HEK293T (cell line): ENCODE data around the gene DNAH1.

Experiments used
- BHLHE40 ChIP-seq: fragments of 450-650 bp; IDR thresholded peaks from 2 replicates; pipeline ENCODE4 v1.6.1; 2016; ENCODE audit warnings: mild to moderate bottlenecking, moderate library complexity, borderline replicate concordance
- CTBP1 ChIP-seq: fragments of 450-650 bp; IDR thresholded peaks from 2 replicates; pipeline ENCODE4 v1.6.1; 2016; ENCODE audit warnings: borderline replicate concordance
- FOXK2 ChIP-seq: fragments of 450-650 bp; IDR thresholded peaks from 2 replicates; pipeline ENCODE4 v1.6.1; 2016; ENCODE audit warnings: mild to moderate bottlenecking
- NFRKB ChIP-seq: fragments of 450-650 bp; IDR thresholded peaks from 2 replicates; pipeline ENCODE4 v1.6.1; 2016; ENCODE audit warnings: mild to moderate bottlenecking, moderate library complexity
- SP1 ChIP-seq: fragments of 450-650 bp; IDR thresholded peaks from 2 replicates; pipeline ENCODE4 v1.6.1; 2017
- TARDBP ChIP-seq: fragments of 450-650 bp; IDR thresholded peaks from 2 replicates; pipeline ENCODE4 v1.6.1; 2016
- ZNF384 ChIP-seq: fragments of 450-650 bp; IDR thresholded peaks from 2 replicates; pipeline ENCODE4 v1.6.1; 2016
- TF ChIP-seq, protein P1 (sequence below): fragments of 450-650 bp; IDR thresholded peaks from 2 replicates; pipeline ENCODE4 v1.6.1; 2016

DNA sequence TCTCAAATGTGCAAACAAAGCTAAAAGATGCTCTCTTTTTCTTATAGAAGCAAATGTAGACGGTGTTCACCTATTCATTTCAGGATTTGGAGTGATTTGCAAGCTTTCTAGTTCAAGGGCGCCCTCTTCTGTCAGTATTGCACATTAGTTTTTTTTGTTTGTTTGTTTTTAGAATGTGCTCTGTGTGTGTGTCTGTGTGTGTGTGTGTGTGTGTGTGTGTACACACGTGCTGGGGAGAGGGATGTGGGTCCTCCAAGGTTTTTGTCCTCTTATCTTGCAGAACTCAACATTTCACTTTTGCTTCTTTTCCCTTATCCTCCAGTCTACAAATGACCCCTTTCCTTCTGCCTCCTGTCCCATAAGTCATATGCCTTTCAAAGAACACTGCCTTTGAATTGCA is 23.5 kb downstream of the DNAH1 start:
- TF ChIP-seq, protein P1, sequence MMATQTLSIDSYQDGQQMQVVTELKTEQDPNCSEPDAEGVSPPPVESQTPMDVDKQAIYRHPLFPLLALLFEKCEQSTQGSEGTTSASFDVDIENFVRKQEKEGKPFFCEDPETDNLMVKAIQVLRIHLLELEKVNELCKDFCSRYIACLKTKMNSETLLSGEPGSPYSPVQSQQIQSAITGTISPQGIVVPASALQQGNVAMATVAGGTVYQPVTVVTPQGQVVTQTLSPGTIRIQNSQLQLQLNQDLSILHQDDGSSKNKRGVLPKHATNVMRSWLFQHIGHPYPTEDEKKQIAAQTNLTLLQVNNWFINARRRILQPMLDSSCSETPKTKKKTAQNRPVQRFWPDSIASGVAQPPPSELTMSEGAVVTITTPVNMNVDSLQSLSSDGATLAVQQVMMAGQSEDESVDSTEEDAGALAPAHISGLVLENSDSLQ: no peak
- TF ChIP-seq FOXK2 (no peak), BHLHE40 (no peak), SP1 (no peak), ZNF384 (peak; percentile 68), NFRKB (no peak), TARDBP (no peak), CTBP1 (no peak)
